WTC11 (cell line): ENCODE results near the gene DRC1.

Source experiments
- AR ChIP-seq: fragments of 250-450 bp; sonication (Bioruptor Pico); IDR thresholded peaks from 2 replicates; pipeline ENCODE4 v1.9.0; 2021; ENCODE audit warnings: mild to moderate bottlenecking
- CREB1 ChIP-seq: sonication (generic); formaldehyde crosslinking; IDR thresholded peaks from 2 replicates; pipeline ENCODE4 v1.8.0; 2023; ENCODE audit warnings: mild to moderate bottlenecking, missing genetic modification reagents
- CTCF ChIP-seq: fragments of 200-600 bp; IDR thresholded peaks from 2 replicates; pipeline ENCODE4 v1.8.0; 2022; ENCODE audit warnings: antibody characterized with exemption
- FOXJ3 ChIP-seq: sonication (generic); formaldehyde crosslinking; IDR thresholded peaks from 2 replicates; pipeline ENCODE4 v1.9.0; 2021; ENCODE audit warnings: missing genetic modification reagents, mild to moderate bottlenecking, borderline replicate concordance
- IRF2 ChIP-seq: sonication (generic); formaldehyde crosslinking; IDR thresholded peaks from 2 replicates; pipeline ENCODE4 v1.8.0; 2022; ENCODE audit warnings: low read depth, missing genetic modification reagents, borderline replicate concordance
- MAX ChIP-seq: sonication (generic); formaldehyde crosslinking; IDR thresholded peaks from 2 replicates; pipeline ENCODE4 v1.8.0; 2022; ENCODE audit warnings: mild to moderate bottlenecking, missing genetic modification reagents
- SP1 ChIP-seq: sonication (generic); formaldehyde crosslinking; conservative IDR thresholded peaks from 2 replicates; pipeline ENCODE4 v1.8.1; 2022; ENCODE audit warnings: missing genetic modification reagents
- TCF7 ChIP-seq: sonication (generic); formaldehyde crosslinking; IDR thresholded peaks from 2 replicates; pipeline ENCODE4 v1.8.0; 2022; ENCODE audit warnings: mild to moderate bottlenecking, low read depth, missing genetic modification reagents, moderate library complexity
- USF1 ChIP-seq: sonication (generic); formaldehyde crosslinking; IDR thresholded peaks from 2 replicates; pipeline ENCODE4 v1.8.0; 2022; ENCODE audit warnings: mild to moderate bottlenecking, missing genetic modification reagents

GRCh38 chr2:26487192-26487591 lies 85.5 kb downstream of the DRC1 start:
- TF ChIP-seq FOXJ3 (CRISPR knock-in tag), result no peak
- no peak for TF ChIP-seq CTCF
- TF ChIP-seq MAX (CRISPR knock-in tag), result no peak
- no peak for TF ChIP-seq CREB1 (CRISPR knock-in tag)
- TF ChIP-seq SP1, result no peak
- no peak for TF ChIP-seq IRF2 (CRISPR knock-in tag)
- TF ChIP-seq USF1 (CRISPR knock-in tag), result no peak
- TF ChIP-seq AR, result no peak
- no peak for TF ChIP-seq TCF7 (CRISPR knock-in tag)
